ENCODE data around the gene PMPCA. TPM values are rescaled to one million over a fixed set of nuclear protein-coding genes. Genes with fewer than 3 reads are reported as not detected.

Gene PMPCA
- total RNA-seq, 4 donors from 2014 or later, result 29.4 to 38.7 (median 33.5) TPM

- no peak for DNase-seq
- intact Hi-C loops (cut with DNase I), result no loop called here
- WGBS, 2 donors, result 79% methylated on average over 11 of the region's 17 CpGs; no CpG with 5 or more reads in 1 of the 2 donors
Observed at GRCh38 chr9:136393531-136393930, 16.9 kb upstream of the PMPCA start.

GRCh38 chr9:136394312-136395019 is 16.0 kb upstream of the PMPCA start:
- intact Hi-C loops (cut with DNase I), result no loop called here
- no peaks in the 10 kb centered on the region for H3K27me3 ChIP-seq
- no peak overlapping the region for H3K27ac ChIP-seq
- peaks cover 23 to 87% (median 46%) of the 10 kb centered on the region in 3 donors for H3K36me3 ChIP-seq
- TF ChIP-seq POLR2A (IDR thresholded peaks at IDR 0.05) (no peak), CTCF (IDR thresholded peaks at IDR 0.05) (no peak)
- WGBS, 2 donors, result 67 to 97% methylated on average over 4 to 6 of the region's 21 CpGs
- no peak for DNase-seq
- H3K4me3 ChIP-seq, result no peak overlapping the region
- H3K4me1 ChIP-seq, result peaks cover 7 to 13% (median 11%) of the 10 kb centered on the region in 3 donors
- H3K9me3 ChIP-seq, result no peaks in the 10 kb centered on the region

More at GRCh38 chr9:136393531-136393930, 16.9 kb upstream of the PMPCA start:
- Histone ChIP-seq H3K27me3 (no peaks in the 10 kb centered on the region), H3K36me3 (peaks cover 23 to 96% (median 46%) of the 10 kb centered on the region in 3 donors), H3K4me3 (no peak overlapping the region), H3K27ac (no peak overlapping the region), H3K4me1 (peaks cover 0 to 3% (median 1%) of the 10 kb centered on the region in 3 donors), H3K9me3 (no peaks in the 10 kb centered on the region)
- TF ChIP-seq CTCF (IDR thresholded peaks at IDR 0.05) (no peak), POLR2A (IDR thresholded peaks at IDR 0.05) (no peak)

- H3K27me3 ChIP-seq, result no peaks in the 10 kb centered on the region
- H3K36me3 ChIP-seq, result peaks cover 23 to 82% (median 46%) of the 10 kb centered on the region in 3 donors
- no peak for DNase-seq
- no peaks in the 10 kb centered on the region for H3K9me3 ChIP-seq
- TF ChIP-seq CTCF (IDR thresholded peaks at IDR 0.05) (no peak), POLR2A (IDR thresholded peaks at IDR 0.05) (no peak)
- no peak overlapping the region for H3K4me3 ChIP-seq
- peaks cover 7 to 15% (median 11%) of the 10 kb centered on the region in 3 donors for H3K4me1 ChIP-seq
- intact Hi-C loops (cut with DNase I), result no loop called here
- H3K27ac ChIP-seq, result no peak overlapping the region
- WGBS, 2 donors, result 94% methylated on average over 6 of the region's 13 CpGs
Observed at GRCh38 chr9:136395020-136395340, 15.5 kb upstream of the PMPCA start.

GRCh38 chr9:136395345-136396218 is 14.9 kb upstream of the PMPCA start:
- TF ChIP-seq CTCF (IDR thresholded peaks at IDR 0.05) (no peak), POLR2A (IDR thresholded peaks at IDR 0.05) (no peak)
- WGBS, 2 donors, result 96 to 100% methylated on average over 1 to 8 of the region's 26 CpGs
- Histone ChIP-seq H3K36me3 (peaks cover 23 to 76% (median 43%) of the 10 kb centered on the region in 3 donors), H3K27me3 (no peaks in the 10 kb centered on the region), H3K4me3 (no peak overlapping the region), H3K27ac (no peak overlapping the region), H3K4me1 (peaks cover 12 to 20% (median 14%) of the 10 kb centered on the region in 3 donors), H3K9me3 (no peaks in the 10 kb centered on the region)
- intact Hi-C loops (cut with DNase I), result no loop called here
- DNase-seq, result no peak

- peaks cover 23 to 71% (median 43%) of the 10 kb centered on the region in 3 donors for H3K36me3 ChIP-seq
- no peaks in the 10 kb centered on the region for H3K27me3 ChIP-seq
- no peak for DNase-seq
- H3K4me1 ChIP-seq, result peaks cover 15 to 24% (median 16%) of the 10 kb centered on the region in 3 donors
- H3K27ac ChIP-seq, result no peak overlapping the region
- H3K4me3 ChIP-seq, result no peak overlapping the region
- H3K9me3 ChIP-seq, result no peaks in the 10 kb centered on the region
- intact Hi-C loops (cut with DNase I), result no loop called here
- TF ChIP-seq CTCF (IDR thresholded peaks at IDR 0.05) (no peak), POLR2A (IDR thresholded peaks at IDR 0.05) (no peak)
- 65 to 75% methylated on average over 4 of the region's 4 CpGs for WGBS, 2 donors
Observed at GRCh38 chr9:136396219-136396515, 14.3 kb upstream of the PMPCA start.

All from esophagus squamous epithelium (tissue), 5 donors.